ENCODE data around the gene SMKR1.
"Not testable (repeated sequence)": the region's sequence is repeated elsewhere in the genome, so short reads cannot be mapped to it uniquely, and the experiment has no call there.

SMKR1 gene

GRCh38 chr7:129501760-129502707 is at the start of gene SMKR1:
TSS of gene SMKR1 (plus strand) at chr7:129502531. CDS start at chr7:129502825, 294 bp downstream.
- peak; percentile 6 to 60 for DNase-seq

- DNase-seq = no peak
Measured at GRCh38 chr7:129452589-129453231, 49.6 kb upstream of the SMKR1 start.

GRCh38 chr7:129453510-129454248 is 48.7 kb upstream of the SMKR1 start:
- DNase-seq = no peak

- no peak for DNase-seq
Measured at GRCh38 chr7:129454249-129454551, 48.1 kb upstream of the SMKR1 start.

- no peak for DNase-seq
Measured at GRCh38 chr7:129456421-129456820, 45.9 kb upstream of the SMKR1 start.

GRCh38 chr7:129457101-129457500 is 45.2 kb upstream of the SMKR1 start:
- no peak for DNase-seq

GRCh38 chr7:129458171-129458570 is 44.2 kb upstream of the SMKR1 start:
- DNase-seq = no peak

GRCh38 chr7:129461809-129462208 is 40.5 kb upstream of the SMKR1 start:
- DNase-seq = no peak

GRCh38 chr7:129462420-129462819 is 39.9 kb upstream of the SMKR1 start:
- DNase-seq = no peak

- no peak for DNase-seq
Measured at GRCh38 chr7:129464194-129464593, 38.1 kb upstream of the SMKR1 start.

GRCh38 chr7:129465080-129465479 is 37.3 kb upstream of the SMKR1 start:
- no peak for DNase-seq

GRCh38 chr7:129466796-129467195 is 35.5 kb upstream of the SMKR1 start:
- no peak for DNase-seq

- no peak for DNase-seq
Measured at GRCh38 chr7:129468087-129468486, 34.2 kb upstream of the SMKR1 start.

GRCh38 chr7:129468547-129468946 is 33.8 kb upstream of the SMKR1 start:
- no peak for DNase-seq

- DNase-seq = no peak
Measured at GRCh38 chr7:129469930-129470329, 32.4 kb upstream of the SMKR1 start.

- no peak for DNase-seq
Measured at GRCh38 chr7:129470411-129470810, 31.9 kb upstream of the SMKR1 start.

- no peak for DNase-seq
Measured at GRCh38 chr7:129471402-129471827, 30.9 kb upstream of the SMKR1 start.

- DNase-seq = not testable (repeated sequence)
Measured at GRCh38 chr7:129475931-129476330, 26.4 kb upstream of the SMKR1 start.

- DNase-seq = not testable (repeated sequence)
Measured at GRCh38 chr7:129476398-129476797, 25.9 kb upstream of the SMKR1 start.

- no peak for DNase-seq
Measured at GRCh38 chr7:129479831-129480230, 22.5 kb upstream of the SMKR1 start.

GRCh38 chr7:129480674-129481363 is 21.5 kb upstream of the SMKR1 start:
- DNase-seq = no peak

- DNase-seq = not testable (repeated sequence)
Measured at GRCh38 chr7:129481376-129481775, 21.0 kb upstream of the SMKR1 start.

- no peak for DNase-seq
Measured at GRCh38 chr7:129482781-129483180, 19.6 kb upstream of the SMKR1 start.

Measured in SHP77 (cell line).